ENCODE results near the gene STXBP4.

Gene STXBP4, protein sequence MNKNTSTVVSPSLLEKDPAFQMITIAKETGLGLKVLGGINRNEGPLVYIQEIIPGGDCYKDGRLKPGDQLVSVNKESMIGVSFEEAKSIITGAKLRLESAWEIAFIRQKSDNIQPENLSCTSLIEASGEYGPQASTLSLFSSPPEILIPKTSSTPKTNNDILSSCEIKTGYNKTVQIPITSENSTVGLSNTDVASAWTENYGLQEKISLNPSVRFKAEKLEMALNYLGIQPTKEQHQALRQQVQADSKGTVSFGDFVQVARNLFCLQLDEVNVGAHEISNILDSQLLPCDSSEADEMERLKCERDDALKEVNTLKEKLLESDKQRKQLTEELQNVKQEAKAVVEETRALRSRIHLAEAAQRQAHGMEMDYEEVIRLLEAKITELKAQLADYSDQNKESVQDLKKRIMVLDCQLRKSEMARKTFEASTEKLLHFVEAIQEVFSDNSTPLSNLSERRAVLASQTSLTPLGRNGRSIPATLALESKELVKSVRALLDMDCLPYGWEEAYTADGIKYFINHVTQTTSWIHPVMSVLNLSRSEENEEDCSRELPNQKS

GRCh38 chr17:54968262-54968987 lies at the start of gene STXBP4, which contains the start of gene COX11:
Gene STXBP4 (plus strand): TSS chr17:54968765. CDS start chr17:54986220, 17,455 bp downstream.
Gene COX11 (minus strand): TSS chr17:54968654. CDS start chr17:54968646, 8 bp downstream.
- peak within 1 kb of the TSS; percentile 79 for H3K4me3 ChIP-seq (ENCODE audit: low read depth, low read length)
- peak; percentile 92 for DNase-seq (ENCODE audit: low read depth)

GRCh38 chr17:54919425-54919824 lies 49.1 kb upstream of the STXBP4 start:
- H3K4me3 ChIP-seq (ENCODE audit: low read depth, low read length), result no peak overlapping the region
- DNase-seq (ENCODE audit: low read depth), result no peak

DNA sequence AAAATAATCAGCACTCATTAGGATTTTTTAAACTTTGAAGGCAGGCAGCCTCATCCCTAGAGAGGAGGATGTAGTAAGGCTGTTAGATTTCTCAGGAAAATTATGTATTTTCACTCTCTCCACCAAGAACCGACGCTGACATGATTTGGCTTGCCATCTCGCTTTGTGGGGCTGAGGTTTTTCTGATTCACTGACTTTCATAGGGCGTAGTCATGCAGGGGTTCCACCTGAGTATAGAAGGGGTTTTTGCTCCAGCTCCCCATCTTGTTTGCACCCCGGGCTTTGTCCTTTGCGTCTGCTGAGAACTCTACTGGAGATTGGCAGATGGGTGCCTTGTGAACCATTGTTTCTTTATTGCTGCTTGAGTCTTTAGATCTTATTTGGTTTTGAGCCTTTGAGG lies 47.7 kb upstream of the STXBP4 start:
- H3K4me3 ChIP-seq (ENCODE audit: low read depth, low read length), result no peak overlapping the region
- no peak for DNase-seq (ENCODE audit: low read depth)

GRCh38 chr17:54924405-54924804 lies 44.2 kb upstream of the STXBP4 start:
- DNase-seq (ENCODE audit: low read depth), result no peak
- H3K4me3 ChIP-seq (ENCODE audit: low read depth, low read length), result no peak overlapping the region

GRCh38 chr17:54927525-54927924 lies 41.0 kb upstream of the STXBP4 start:
- no peak for DNase-seq (ENCODE audit: low read depth)
- H3K4me3 ChIP-seq (ENCODE audit: low read depth, low read length), result no peak overlapping the region

- no peak for DNase-seq (ENCODE audit: low read depth)
- H3K4me3 ChIP-seq (ENCODE audit: low read depth, low read length), result no peak overlapping the region
Observed at GRCh38 chr17:54932711-54933110, 35.9 kb upstream of the STXBP4 start.

- DNase-seq (ENCODE audit: low read depth), result no peak
- H3K4me3 ChIP-seq (ENCODE audit: low read depth, low read length), result no peak overlapping the region
Observed at GRCh38 chr17:54933921-54934320, 34.6 kb upstream of the STXBP4 start.

DNA sequence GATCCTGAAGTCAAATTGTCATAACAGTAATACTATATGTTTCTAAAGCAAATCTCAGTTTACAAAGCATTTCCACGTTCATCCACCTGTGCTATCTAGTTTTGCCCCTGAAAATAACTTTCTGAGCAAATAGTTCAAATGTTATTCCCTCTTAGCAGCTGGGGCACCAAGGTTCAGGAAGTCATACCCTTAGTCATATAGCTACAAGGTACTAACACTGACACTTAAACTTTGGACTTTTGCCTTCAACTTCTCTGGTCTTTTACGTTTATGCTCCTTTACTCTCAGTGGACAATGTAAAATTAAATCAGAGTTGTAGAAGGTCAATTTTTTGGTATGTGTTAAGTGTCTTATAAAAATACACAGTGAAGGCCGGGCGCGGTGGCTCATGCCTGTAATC lies 33.1 kb upstream of the STXBP4 start:
- no peak for DNase-seq (ENCODE audit: low read depth)
- H3K4me3 ChIP-seq (ENCODE audit: low read depth, low read length), result no peak overlapping the region

GRCh38 chr17:54937018-54937417 lies 31.5 kb upstream of the STXBP4 start:
- no peak overlapping the region for H3K4me3 ChIP-seq (ENCODE audit: low read depth, low read length)

DNA sequence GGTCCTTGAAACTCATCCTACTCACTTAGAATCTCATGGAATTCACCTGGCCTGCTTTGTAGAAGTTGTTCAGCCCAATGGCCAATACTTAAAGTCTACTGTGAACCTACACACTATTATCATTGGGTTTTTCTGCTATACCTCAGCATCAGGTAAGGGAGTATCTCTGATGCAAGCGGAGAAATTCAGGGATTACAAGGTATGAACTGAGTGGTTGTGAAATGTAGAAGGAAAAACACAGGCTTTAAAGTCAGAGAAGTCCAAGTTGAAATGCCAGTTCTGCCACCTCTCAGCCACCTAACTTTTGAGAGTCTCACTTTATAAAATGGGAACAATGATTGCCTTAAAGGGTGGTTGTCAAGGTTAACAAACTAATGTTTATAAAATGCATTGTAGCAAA lies 31.1 kb upstream of the STXBP4 start:
- DNase-seq (ENCODE audit: low read depth), result no peak
- no peak overlapping the region for H3K4me3 ChIP-seq (ENCODE audit: low read depth, low read length)

More at GRCh38 chr17:54937018-54937417, 31.5 kb upstream of the STXBP4 start:
- no peak for DNase-seq (ENCODE audit: low read depth)

- H3K4me3 ChIP-seq (ENCODE audit: low read depth, low read length), result no peak overlapping the region
- DNase-seq (ENCODE audit: low read depth), result no peak
Observed at GRCh38 chr17:54941285-54941684, 27.3 kb upstream of the STXBP4 start.

DNA sequence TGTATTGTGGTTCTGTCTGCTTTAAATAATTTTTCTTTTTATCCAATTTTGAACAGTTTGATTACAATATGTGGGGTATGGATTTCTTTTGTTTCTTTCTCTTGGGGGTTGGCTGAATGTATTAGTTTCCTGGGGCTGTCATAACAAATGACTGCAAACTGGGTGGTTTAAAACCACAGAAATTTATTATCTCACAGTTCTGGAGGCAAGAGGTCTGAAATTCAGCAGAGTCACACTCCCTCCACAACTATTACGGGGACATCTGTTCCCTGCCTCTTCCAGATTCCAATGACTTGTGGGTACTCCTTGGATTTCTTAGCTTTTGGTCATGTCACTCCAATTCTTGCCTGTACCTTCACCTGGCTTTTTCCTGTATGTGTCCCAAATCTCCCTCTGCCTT lies 23.8 kb upstream of the STXBP4 start:
- DNase-seq (ENCODE audit: low read depth), result no peak

GRCh38 chr17:54945231-54945630 lies 23.3 kb upstream of the STXBP4 start:
- no peak for DNase-seq (ENCODE audit: low read depth)
- H3K4me3 ChIP-seq (ENCODE audit: low read depth, low read length), result no peak overlapping the region

More for the DNA sequence above, 23.8 kb upstream of the STXBP4 start:
- no peak overlapping the region for H3K4me3 ChIP-seq (ENCODE audit: low read depth, low read length)

DNA sequence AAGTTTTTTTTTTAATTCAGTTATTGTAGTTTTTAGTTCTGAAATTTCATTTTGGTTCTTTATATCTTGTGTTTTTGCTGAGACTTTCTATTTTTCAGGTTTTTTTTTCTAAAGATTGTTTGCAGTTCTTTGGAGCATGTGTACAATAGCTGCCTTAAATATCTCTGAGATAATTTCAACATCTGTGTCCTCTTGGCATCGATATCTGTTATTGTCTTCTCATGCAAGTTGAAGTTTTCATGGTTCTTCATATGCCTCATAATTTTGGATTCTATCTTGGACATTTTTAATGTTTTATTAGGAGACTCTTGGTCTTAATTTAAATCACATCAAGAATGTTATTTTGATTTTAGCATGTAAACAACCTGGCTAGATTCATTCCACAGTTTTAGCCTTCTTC lies 22.9 kb upstream of the STXBP4 start:
- no peak overlapping the region for H3K4me3 ChIP-seq (ENCODE audit: low read depth, low read length)
- no peak for DNase-seq (ENCODE audit: low read depth)

DNA sequence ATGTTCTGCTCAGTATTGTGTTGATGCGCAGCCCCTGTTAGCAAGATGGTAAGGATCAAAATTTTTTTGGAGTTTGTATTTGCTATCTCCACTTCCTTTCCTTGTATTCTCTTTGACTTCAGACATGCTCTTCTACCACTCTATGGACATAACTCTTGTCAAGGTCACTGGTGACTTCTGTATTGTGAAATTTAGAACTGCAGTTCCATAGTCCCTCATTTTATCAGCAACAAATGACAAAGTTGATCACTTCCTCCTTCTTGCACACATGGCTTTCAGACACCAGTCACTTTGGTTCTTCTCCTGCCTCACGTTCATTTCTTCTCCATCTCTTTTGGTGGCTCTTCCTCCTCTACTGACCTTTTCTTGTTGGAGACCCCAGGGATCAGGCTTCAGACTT lies 21.2 kb upstream of the STXBP4 start:
- no peak for DNase-seq (ENCODE audit: low read depth)
- H3K4me3 ChIP-seq (ENCODE audit: low read depth, low read length), result no peak overlapping the region

DNA sequence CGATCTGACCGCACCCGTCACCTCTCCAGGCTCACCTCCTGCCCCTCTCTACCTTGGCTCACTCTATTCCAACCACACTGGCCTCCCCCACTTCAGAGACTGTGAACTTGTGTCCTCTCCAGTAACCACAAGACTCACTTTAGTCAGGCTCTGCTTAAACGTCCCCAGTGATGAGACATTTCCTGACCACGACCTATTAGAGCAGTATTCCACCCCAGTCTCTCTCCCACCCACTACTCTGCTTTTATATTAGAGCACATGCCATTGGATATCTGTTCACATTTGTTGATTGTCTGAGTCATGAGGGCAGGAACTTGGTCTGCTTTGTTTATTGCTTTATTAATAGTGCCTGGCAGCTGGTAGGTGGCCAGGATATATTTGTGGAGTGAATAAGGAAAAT lies 20.2 kb upstream of the STXBP4 start:
- peak; percentile 85 for DNase-seq (ENCODE audit: low read depth)
- no peak overlapping the region for H3K4me3 ChIP-seq (ENCODE audit: low read depth, low read length)

GRCh38 chr17:54950116-54950515 lies 18.4 kb upstream of the STXBP4 start:
- H3K4me3 ChIP-seq (ENCODE audit: low read depth, low read length), result no peak overlapping the region
- DNase-seq (ENCODE audit: low read depth), result no peak

GRCh38 chr17:54951286-54951685 lies 17.3 kb upstream of the STXBP4 start:
- DNase-seq (ENCODE audit: low read depth), result no peak

GRCh38 chr17:54956791-54957190 lies 11.8 kb upstream of the STXBP4 start:
- H3K4me3 ChIP-seq (ENCODE audit: low read depth, low read length), result no peak overlapping the region
- no peak for DNase-seq (ENCODE audit: low read depth)

More at GRCh38 chr17:54951286-54951685, 17.3 kb upstream of the STXBP4 start:
- H3K4me3 ChIP-seq (ENCODE audit: low read depth, low read length), result no peak overlapping the region

DNA sequence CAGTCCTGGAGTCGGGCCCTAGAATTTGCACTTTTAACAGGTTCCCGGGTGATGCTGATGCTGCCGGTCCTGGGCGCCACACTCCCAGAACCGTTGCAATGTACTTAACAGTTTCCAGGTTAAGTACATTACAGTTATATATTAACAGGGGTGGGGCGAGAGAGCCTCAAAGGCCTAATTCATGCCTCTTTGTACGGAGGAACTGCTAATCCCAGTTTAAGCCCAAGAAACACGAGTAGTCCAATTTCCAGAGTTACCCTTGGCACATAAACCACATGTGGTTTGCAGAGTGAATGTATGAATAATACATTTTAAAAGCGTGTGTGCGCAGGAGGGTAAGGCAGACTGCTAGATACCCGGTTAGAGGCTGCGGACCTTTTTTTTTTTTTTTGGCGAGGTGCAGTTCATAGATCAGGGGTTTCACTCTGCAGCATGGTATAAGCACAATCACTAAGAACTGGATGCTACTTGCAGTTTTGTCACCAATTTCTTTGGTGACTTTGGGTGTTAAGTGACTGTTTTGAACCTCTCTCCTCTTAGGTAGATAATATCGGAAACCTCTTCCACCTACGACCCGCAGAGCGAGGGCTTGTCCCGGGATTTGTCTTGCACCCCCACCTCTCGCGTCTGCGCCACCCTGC lies 824 bp upstream of the STXBP4 start:
- no peak for DNase-seq (ENCODE audit: low read depth)
- H3K4me3 ChIP-seq (ENCODE audit: low read depth, low read length), result peak overlapping the region; percentile 79
